Left ventricle myocardium superior (tissue), 1 donor: Measurements from ENCODE around the gene NFATC2IP. TPM values are rescaled to one million over a fixed set of nuclear protein-coding genes. Genes with fewer than 3 reads are reported as not detected.
"Not testable (repeated sequence)": the region's sequence is repeated elsewhere in the genome, so short reads cannot be mapped to it uniquely, and the experiment has no call there.

Experiments
- ATAC-seq: fragments of 200-7000 bp; cut with Tn5 transposase; one replicate; pipeline ENCODE4 v1.9.1; 2020; ENCODE audit warnings: mild to moderate bottlenecking, moderate library complexity
- DNase-seq: peaks from one replicate; pipeline ENCODE4 v3.0.0-alpha.2; 2020
- intact Hi-C: fragments of 100-400 bp; cut with micrococcal nuclease; formaldehyde crosslinking; loops from one replicate; pipeline ENCODE4 v1.11.0; 2022
- total RNA-seq: library from RNA; stranded (reverse); fragmentation: NEBNext Ultra II Directional; extraction: Animal tissue kit (Norgen Biotek cat#: 25700); gene quantifications from one replicate; pipeline ENCODE4 v1.2.1, GENCODE V29; 2021
- donor health status: DM: no; HTN: yes; CAD: no; lungs with severe emphysema.

The NFATC2IP gene
- total RNA-seq, 1 donor from 2014 or later = 20.1 TPM

DNA sequence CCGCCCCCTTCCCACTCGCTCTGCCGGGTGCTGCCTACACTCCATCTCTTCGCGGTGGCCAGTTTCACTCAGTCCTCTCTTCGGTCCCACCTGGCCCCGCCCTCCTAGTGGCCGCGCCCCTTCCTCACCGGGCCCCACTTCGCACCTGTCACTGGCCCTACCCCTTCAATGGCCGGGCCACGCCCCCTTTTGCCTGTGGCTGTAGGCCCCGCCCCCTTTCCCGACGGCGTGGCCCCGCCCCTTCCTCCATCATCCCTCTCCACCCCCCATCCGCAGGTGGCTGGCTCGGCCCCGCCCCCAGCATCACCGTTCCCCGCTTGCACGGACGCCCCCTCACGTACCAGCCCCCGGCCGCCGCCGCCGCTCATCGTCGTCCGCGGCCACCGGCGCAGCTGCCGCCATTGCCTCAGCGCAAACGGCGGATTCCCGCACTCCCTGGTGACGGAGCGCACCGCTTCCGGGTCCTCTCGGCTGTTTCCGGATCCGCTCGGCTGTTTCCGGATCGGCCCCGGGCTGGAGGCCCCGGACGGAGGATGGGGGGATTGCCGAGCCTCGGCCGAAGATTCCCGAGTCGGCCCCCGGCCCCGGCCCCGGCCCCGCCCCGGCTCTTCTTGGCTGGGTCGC, 25.9 kb upstream of the NFATC2IP start, which contains the start of gene RABEP2:
Gene RABEP2, minus strand, starts transcription at position 477 of the 624 bp plus-strand sequence. Its CDS starts 75 bp downstream, at position 402.
- ATAC-seq = peak; percentile 95

DNA sequence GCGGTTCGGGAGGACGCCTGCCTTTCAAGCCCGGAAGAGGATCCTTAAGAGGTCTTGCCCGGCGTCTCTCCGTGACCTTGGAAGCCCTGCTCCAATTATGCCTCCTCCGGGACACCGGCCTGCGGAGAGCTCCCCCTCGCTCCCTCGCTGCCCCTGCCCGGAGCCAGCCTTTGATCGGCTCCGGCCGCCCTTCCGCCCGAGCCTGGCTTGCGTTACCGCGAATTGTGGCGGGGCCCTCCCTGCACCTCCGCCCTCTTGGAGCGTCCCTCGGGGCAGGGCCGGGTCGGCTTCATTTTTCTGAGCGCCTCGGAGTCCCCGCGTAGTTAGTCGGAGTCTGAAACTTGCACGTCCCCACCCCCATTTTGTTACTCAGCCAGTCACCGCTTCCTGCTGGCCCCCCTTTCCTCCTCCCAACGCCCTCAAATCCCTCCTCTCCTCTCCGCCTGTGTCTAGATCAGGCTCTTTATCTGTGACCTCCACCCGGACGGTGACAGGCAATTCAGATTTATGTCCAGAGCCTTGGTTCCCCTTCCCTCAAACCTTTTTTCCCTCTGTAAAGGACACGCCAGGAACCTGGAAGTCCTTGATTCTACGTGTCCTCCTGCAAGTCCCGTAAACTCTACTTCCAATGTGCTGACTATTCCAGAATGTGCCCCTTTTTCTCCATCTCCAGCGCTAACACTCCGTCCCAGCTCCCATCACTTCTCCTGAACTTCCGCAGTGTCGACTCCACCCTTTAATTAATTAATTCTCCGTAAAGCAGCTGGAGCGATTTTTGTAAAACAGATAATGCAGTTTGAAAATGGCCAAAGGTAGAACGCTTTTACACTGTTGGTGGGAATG, 25.1 kb upstream of the NFATC2IP start:
- intact Hi-C loops = no loop called here
- ATAC-seq = peak; percentile 76
- peak; percentile 88 for DNase-seq

More for the DNA sequence above, 25.9 kb upstream of the NFATC2IP start, which contains the start of gene RABEP2:
- intact Hi-C loops = no loop called here
- peak; percentile 96 for DNase-seq

DNA sequence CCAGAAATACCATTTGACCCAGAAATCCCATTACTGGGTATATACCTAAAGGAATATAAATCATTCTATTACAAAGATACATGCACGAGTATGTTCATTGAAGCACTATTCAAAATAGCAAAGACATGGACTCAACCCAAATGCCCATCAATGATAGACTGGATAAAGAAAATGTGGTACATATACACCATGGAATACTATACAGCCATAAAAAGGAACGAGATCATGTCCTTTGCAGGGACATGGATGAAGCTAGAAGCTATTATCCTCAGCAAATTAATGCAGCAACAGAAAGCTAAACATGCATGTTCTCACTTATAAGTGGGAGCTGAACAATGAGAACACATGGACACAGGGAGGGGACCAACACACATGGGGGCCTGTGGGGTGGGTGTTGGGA, 24.5 kb upstream of the NFATC2IP start:
- ATAC-seq, DNase-seq, intact Hi-C loops: not testable (repeated sequence)

DNA sequence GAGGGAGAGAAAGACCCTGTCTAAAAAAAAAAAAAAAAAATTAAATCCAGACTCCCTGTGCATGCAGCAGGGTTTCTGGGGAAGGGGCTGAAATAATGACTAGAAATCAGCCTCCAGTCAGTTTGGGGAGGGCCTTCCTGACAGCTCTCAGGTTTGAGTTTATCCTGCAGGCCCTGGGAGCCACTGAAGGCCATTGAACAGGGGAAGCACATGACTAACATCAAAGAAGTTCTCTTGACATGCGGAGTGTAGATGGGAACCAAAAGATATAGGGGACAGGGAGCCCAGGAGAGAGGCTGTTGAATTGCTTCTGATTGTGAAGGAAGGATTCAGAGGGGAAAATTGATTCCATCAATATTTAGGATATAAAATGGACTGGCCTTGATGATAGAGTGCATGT, 22.9 kb upstream of the NFATC2IP start:
- intact Hi-C loops = no loop called here
- DNase-seq (no peak), ATAC-seq (no peak)

DNA sequence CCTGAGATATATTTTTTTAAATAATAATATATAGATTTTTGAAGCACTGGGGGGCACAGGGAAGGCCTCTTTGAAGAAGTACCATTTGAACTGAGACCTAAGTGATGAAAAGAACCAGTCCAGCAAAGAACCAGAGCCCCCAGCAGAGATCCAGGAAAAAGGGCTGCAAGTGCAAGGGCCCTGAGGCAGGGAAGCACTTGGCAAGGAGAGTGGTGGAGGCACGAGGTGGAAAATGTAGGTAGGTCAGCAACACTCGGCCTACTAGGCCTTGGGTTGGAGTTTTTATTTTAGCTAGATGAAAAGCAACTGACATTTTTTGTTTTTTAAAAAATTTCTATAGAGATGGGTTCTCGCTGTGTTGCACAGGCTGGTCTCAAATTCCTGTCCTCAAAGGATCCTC, 20.5 kb upstream of the NFATC2IP start:
- ATAC-seq (no peak), DNase-seq (no peak)
- intact Hi-C loops = no loop called here

DNA sequence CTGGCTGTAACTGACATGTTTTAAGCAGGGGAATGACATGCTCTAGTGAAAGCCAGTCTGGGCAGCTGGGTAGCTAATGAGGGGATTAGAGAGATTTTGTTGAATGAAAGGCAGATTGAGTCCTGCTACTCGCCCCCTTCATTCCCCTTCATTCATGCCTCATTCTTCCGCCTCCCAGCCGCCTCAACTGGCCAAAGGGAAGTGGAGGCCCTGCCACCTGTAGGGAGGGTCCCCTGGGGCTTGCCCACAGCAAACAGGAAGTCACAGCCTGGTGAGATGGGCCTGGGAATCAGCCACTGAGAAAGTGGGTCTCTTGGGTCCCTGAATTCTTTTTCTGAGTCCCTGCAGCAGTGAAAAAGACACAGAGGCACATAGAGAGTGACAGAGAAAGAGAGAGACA, 20.1 kb upstream of the NFATC2IP start:
- intact Hi-C loops = no loop called here
- DNase-seq (no peak), ATAC-seq (no peak)

DNA sequence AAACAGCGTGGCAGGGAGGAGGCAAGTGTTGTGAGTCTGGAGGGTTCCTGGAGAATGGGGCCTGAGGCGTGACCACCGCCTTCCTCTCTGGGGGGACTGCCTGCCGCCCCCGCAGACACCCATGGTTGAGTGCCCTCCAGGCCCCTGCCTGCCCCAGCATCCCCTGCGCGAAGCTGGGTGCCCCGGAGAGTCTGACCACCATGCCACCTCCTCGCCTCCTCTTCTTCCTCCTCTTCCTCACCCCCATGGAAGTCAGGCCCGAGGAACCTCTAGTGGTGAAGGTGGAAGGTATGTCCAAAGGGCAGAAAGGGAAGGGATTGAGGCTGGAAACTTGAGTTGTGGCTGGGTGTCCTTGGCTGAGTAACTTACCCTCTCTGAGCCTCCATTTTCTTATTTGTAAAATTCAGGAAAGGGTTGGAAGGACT, 18.9 kb upstream of the NFATC2IP start, which contains the start of gene CD19:
Gene CD19, plus strand, starts transcription at position 171 of the 425 bp plus-strand sequence. Its CDS starts 30 bp downstream, at position 201.
- intact Hi-C loops = no loop called here

DNA sequence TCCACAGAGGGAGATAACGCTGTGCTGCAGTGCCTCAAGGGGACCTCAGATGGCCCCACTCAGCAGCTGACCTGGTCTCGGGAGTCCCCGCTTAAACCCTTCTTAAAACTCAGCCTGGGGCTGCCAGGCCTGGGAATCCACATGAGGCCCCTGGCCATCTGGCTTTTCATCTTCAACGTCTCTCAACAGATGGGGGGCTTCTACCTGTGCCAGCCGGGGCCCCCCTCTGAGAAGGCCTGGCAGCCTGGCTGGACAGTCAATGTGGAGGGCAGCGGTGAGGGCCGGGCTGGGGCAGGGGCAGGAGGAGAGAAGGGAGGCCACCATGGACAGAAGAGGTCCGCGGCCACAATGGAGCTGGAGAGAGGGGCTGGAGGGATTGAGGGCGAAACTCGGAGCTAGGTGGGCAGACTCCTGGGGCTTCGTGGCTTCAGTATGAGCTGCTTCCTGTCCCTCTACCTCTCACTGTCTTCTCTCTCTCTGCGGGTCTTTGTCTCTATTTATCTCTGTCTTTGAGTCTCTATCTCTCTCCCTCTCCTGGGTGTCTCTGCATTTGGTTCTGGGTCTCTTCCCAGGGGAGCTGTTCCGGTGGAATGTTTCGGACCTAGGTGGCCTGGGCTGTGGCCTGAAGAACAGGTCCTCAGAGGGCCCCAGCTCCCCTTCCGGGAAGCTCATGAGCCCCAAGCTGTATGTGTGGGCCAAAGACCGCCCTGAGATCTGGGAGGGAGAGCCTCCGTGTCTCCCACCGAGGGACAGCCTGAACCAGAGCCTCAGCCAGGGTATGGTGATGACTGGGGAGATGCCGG, 18.2 kb upstream of the NFATC2IP start:
- DNase-seq (no peak), ATAC-seq (no peak)
- intact Hi-C loops = no loop called here

More for the DNA sequence above, 18.9 kb upstream of the NFATC2IP start, which contains the start of gene CD19:
- DNase-seq (no peak), ATAC-seq (no peak)

DNA sequence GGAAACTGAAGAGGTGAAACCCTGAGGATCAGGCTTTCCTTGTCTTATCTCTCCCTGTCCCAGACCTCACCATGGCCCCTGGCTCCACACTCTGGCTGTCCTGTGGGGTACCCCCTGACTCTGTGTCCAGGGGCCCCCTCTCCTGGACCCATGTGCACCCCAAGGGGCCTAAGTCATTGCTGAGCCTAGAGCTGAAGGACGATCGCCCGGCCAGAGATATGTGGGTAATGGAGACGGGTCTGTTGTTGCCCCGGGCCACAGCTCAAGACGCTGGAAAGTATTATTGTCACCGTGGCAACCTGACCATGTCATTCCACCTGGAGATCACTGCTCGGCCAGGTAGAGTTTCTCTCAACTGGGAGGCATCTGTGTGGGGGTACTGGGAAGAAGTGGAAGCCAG, 17.6 kb upstream of the NFATC2IP start:
- intact Hi-C loops = no loop called here
- DNase-seq = no peak

DNA sequence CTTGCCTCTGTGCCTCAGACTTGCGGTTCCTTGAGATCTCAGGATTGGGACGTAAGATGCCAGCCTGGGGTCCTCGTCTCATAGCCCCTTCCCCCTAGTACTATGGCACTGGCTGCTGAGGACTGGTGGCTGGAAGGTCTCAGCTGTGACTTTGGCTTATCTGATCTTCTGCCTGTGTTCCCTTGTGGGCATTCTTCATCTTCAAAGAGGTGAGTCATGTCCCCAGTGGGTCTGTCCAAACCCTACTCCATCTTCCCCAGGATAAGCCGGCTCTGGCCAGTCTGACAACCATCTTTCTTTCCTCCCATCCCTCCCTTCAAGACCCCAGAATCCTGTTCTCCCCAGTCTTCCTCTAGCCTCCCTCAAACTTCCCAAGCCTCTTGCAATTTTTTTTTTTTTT, 15.4 kb upstream of the NFATC2IP start:
- intact Hi-C loops = no loop called here
- no peak for DNase-seq
- ATAC-seq = no peak

More for the DNA sequence above, 17.6 kb upstream of the NFATC2IP start:
- no peak for ATAC-seq

DNA sequence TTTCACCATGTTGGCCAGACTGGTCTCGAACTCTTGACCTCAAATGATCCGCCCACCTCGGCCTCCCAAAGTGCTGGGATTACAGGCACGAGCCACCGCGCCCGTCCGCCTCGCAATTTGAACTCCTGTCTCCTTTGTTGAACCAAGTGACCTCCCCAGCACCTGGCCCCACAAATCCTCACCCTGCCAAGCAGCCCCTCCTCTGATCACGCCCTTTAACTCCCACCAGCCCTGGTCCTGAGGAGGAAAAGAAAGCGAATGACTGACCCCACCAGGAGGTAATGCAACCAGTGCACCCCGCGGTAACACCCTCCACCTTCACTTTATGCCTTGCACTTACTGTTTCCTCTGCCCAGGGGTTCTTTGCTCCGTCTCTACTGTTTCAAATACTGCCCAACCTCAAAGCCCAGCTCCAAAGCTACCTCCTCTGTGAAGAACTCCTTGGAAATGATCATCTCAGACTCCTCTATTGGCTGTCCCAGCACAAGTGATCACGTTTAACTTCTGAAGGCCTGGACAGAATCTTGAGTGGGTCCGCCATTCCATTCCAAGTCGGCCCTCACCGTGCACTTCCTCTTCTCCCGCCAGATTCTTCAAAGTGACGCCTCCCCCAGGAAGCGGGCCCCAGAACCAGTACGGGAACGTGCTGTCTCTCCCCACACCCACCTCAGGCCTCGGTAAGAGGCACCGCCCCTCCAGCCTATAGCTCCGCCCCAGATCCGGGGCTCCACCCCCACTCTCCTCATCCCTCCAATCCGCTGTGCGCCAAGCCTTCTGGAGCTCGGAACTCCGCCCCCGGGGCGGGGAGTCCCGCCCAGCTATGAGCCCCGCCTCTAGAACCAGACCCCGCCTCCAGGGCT, 14.6 kb upstream of the NFATC2IP start:
- ATAC-seq = peak; percentile 98
- intact Hi-C loops = no loop called here
- DNase-seq = peak; percentile 87

DNA sequence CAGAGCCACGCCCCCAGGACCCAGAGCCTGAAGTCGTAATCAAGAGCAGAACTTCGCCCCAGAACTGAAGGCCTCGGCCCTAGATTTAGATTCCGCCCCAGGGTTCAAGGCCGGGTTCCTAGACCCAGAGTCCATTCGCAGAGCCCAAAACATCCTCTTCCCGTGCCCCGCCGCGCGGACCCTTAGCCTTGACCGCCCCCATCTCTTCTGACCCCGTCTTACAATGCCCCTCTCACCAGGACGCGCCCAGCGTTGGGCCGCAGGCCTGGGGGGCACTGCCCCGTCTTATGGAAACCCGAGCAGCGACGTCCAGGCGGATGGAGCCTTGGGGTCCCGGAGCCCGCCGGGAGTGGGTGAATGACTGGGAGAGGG, 14.0 kb upstream of the NFATC2IP start:
- intact Hi-C loops = no loop called here
- no peak for ATAC-seq
- no peak for DNase-seq

DNA sequence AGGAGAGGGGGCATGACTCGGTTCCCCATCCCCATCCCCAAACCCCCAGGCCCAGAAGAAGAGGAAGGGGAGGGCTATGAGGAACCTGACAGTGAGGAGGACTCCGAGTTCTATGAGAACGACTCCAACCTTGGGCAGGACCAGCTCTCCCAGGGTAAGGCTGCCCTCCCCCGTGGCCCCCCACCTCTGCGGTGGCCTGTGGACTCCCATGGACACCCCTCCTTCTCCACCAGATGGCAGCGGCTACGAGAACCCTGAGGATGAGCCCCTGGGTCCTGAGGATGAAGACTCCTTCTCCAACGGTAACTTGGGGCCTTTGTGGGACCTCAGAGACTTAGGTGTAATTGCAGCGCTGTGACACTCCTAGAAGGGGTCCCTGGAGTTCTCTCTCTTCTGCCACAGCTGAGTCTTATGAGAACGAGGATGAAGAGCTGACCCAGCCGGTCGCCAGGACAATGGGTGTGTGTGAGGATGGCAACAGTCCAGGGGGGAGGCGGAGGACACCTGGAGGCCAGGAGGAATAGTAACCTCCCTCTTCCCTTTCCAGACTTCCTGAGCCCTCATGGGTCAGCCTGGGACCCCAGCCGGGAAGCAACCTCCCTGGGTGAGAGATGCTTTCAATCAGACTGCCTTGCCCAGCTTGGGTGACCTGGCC, 13.4 kb upstream of the NFATC2IP start:
- no peak for DNase-seq
- no peak for ATAC-seq
- intact Hi-C loops = no loop called here

DNA sequence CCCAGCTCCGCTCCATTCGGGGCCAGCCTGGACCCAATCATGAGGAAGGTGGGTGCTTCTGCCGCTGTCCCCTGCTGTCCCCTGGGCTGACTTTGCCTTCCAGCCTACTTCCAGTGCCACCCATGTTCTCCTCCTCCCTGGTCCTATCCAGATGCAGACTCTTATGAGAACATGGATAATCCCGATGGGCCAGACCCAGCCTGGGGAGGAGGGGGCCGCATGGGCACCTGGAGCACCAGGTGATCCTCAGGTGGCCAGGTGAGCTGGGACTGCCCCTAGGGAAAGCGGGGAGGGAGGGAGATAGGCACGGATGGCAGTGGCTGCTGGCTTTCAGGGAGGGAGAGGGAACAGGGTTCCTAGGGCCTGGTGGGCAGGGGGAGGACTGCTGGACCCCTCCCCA, 12.0 kb upstream of the NFATC2IP start:
- no peak for DNase-seq
- intact Hi-C loops = no loop called here
- no peak for ATAC-seq

DNA sequence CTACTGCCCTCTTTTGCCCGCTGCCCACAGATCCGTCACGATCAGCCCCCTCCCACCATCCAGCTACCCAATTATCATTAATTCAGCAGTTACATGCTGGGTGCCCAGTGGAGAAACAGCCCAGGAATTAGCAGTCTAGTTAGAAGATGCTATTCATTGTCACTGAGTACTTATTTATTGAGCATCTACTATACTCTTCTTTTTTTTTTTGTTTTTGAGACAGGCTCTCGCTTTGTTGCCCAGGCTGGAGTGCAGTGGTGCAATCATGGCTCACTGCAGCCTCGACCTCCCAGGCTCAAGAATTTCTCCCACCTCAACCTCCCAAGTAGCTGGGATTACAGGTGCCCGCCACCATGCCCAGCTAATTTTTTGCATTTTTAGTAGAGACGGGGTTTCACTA, 10.9 kb upstream of the NFATC2IP start:
- DNase-seq, intact Hi-C loops, ATAC-seq: not testable (repeated sequence)

DNA sequence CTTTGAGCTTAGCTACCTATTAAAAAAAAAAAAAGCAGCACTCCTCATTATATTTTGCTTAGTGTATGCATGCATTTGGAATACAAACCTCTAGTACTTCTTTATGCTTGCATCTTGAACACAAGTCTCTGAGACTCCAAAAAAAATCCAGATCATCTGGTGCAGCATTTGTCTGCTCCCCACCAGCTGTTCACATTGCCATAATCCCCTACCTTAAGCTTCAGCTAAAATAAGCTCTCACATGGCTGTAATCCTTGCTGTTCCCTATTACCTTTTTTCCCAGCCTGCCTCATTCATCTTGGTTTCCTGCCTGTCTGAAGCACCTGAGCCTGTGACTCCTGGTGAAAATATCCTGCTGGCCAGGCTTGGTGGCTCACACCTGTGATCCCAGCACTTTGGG, 7.5 kb upstream of the NFATC2IP start:
- ATAC-seq (no peak), DNase-seq (no peak)
- intact Hi-C loops = no loop called here

DNA sequence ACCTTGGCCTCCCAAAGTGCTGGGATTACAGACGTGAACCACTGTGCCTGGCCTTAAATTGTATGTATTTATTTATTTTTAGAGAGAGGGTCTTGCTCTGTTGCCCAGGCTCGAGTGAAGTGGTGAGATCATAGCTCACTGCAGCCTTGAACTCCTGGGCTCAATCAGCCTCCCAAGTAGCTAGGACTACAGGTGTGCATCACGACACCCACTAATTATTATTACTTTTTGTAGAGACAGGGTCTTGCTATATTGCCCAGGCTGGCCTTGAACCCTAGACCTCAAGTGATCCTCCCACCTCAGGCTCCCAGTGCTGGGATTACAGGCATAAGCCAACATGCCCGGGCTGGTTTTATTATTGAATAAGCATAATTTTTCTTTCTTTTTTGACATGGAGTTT, 4.1 kb upstream of the NFATC2IP start:
- ATAC-seq = no peak
- no peak for DNase-seq
- intact Hi-C loops = no loop called here

DNA sequence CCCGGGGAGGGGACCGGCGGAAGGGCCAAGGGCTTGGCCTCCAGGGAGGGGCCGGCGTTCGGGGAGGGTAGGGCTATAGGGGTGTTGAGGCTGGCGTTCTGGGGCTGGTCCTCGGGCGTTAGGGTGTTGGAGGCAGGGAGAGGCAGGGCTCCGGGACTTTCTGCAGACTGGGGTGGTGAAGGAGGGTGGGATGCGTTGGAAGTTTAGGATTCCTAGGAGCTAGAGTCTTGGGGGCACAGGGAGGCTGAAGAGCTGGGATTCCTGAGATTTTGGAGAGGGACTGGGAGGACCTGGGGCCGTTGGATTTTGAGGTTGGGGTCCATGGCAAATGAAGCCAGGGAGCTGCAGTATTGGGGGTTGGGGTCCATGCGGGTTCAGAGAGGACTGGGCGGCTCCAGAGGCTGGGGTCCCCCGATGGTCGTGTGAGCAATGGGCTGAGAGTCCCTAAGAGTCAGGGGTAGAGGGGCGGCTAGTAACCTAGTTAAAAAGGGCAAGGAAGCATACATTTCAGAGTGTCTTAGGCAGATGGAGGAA, 740 bp downstream of the NFATC2IP start:
- DNase-seq (no peak), ATAC-seq (no peak)
- intact Hi-C loops = no loop called here
